Germinal center (tissue), 1 donor: ENCODE data around the gene ATXN1.
"Not testable (repeated sequence)": the region's sequence is repeated elsewhere in the genome, so short reads cannot be mapped to it uniquely, and the experiment has no call there.

Experiments
- DNase-seq: peaks from one replicate; pipeline ENCODE4 v3.0.0; 2012; ENCODE audit warnings: mixed read lengths, low spot score

Gene ATXN1

GRCh38 chr6:16409531-16410441 is 351.5 kb downstream of the ATXN1 start:
- DNase-seq = peak; percentile 66

DNA sequence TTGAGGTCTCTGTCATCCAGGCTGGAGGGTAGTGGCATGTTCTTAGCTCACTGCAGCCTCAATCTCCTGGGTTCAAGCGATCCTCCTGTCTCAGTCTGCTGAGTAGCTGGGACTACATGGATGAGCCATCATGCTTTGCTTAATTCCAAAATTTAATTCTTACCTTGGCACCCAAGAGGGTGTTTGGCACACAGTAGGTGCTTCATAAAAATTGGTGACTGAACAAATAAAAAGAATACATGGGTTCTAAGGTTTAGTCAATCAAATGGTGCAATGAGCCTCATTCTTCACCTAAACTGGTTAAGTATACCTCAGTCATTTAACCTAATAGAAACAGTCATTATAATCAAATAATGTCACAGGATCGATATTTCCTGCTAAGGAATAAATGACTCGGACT is 352.5 kb downstream of the ATXN1 start:
- no peak for DNase-seq

DNA sequence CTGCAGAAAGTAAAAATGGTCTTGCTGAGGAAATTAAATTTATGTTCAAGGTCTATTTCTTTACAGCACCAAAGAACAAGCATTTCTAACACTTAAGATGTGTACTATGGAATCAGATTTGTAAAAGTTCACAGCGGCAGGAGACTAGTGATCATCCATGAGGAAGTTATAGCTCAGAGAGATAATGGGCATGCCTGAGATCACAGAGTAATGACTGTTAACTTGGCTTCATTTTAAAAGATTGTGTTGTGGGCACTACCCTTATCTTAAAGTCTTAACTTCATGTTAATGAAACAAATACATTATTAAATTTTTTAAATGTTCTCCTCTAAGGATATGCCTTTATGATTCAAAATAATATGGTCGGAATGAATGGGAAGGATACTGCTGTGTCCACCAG is 354.3 kb downstream of the ATXN1 start:
- no peak for DNase-seq

- not testable (repeated sequence) for DNase-seq
These were observed 354.7 kb downstream of the ATXN1 start for GRCh38 chr6:16406538-16406937.

DNA sequence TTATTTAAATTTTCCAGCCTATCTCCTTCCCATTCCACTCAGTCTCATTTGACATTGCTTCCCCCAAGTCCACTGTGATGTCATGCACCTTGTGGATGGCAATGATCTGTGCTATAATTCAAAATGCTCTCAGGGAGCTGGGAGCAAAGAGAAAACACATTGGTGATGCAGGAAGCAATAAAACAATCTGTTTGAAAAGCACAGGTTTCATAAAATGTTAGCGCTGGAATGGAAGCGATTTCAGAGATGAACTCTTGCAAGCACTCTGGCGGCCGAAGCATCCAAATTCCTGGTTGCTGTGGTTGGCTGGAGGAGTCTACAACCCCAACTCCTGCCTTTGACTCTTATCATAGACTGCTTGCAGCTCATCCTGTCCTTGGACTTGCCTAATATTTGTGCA is 355.9 kb downstream of the ATXN1 start:
- no peak for DNase-seq

DNA sequence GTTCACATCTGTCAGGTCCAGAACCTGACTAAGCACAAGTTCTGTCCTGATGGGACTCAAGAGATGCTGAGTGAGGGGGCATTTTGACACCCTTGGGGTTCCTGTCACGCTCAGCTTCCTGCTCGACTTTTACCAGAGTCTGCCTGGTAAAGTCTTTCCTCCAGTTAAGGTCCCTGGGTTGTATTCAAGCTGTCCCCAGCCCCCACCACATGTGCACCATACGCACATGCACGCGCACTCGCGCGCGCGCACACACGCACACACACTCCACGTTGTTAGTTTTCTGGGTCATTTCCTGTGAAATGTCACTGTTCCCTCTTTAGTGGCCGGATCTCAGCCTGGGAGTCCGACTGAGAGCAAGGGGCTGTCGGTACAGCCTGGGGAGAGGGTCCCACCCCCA is 356.8 kb downstream of the ATXN1 start:
- no peak for DNase-seq

DNA sequence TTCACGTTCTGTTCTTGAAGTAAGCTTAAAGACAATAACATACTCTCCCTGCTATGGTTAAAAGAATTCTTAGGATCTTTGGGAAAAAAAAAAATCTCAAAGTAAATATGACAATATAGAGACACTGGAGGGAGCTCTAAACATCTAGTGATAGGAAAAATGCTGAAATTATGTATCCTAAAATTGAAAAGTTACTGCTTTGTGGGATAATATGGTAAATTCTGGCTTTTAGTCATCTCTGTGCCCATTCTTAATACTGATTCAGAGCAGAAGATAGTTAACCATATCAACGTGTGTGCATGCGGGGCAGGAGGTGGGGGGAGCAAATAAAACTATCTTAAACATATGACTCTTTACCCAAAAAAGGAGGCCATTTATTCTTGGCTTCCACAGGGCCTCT is 357.4 kb downstream of the ATXN1 start:
- DNase-seq = no peak

GRCh38 chr6:16402581-16402900 is 358.7 kb downstream of the ATXN1 start:
- no peak for DNase-seq

DNA sequence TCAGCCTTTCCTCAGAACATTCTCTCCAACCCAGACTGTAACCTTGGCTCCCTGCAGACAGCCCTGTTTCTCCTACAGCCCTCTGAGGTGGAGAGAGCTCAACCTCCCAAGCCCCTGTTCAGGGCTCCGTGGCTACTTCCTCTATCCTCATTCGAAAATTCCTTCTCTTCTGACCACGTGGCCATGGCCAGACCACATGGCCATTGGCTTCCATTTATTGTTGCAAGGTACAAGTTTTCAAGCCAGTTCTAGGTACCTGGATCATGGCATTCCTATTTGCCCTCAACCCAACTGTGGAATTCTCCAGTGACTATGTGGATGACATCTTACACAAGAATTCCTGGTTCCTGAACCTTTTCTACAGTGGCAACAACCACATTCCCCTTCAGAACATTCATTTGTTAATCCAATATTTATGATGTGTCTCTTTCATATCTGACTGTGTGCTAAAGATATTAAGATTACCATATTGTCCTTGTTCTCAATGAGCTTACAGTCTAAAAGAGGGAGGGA is 361.0 kb downstream of the ATXN1 start:
- no peak for DNase-seq

- DNase-seq = no peak
These were observed 361.6 kb downstream of the ATXN1 start for GRCh38 chr6:16399695-16400094.

GRCh38 chr6:16399158-16399557 is 362.1 kb downstream of the ATXN1 start:
- no peak for DNase-seq

- DNase-seq = no peak
These were observed 362.7 kb downstream of the ATXN1 start for GRCh38 chr6:16398587-16398986.

- no peak for DNase-seq
These were observed 363.6 kb downstream of the ATXN1 start for GRCh38 chr6:16397623-16398022.

DNA sequence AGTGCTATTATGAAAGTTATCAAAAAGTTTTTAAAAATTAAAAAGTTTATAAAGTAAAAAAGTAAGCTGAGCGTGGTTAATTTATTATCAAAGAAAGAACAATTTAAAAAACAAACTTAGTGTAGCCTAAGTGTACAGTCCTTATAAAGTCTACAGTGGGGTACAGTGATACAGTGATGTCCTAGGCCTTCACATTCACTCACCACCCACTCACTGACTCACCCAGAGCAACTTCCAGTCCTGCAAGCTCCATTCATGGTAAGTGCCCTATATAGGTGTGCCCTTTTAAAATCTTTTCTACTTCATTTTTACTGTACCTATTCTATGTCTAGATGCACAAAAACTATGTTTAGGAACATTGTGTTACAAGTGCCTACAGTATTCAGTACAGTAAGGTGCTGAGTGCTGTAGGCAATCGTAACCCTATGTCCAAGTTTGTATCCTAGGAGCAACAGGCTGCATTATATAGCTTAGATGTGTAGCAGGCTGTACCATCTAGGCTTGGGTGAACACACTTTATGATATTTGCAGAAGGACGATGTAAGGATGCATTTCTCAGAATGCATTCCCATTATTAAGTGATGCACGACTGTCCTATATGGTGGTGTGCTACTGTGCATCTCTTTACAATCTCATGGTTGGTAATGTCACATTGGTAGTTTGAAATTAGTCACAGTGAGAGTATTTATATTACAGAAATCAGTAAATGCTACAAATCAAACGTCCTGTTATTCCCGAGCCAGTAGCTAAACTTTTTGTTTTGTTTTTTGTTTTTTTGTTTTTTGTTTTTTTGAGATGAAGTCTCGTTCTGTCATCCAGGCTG is 364.6 kb downstream of the ATXN1 start:
- DNase-seq = no peak

DNA sequence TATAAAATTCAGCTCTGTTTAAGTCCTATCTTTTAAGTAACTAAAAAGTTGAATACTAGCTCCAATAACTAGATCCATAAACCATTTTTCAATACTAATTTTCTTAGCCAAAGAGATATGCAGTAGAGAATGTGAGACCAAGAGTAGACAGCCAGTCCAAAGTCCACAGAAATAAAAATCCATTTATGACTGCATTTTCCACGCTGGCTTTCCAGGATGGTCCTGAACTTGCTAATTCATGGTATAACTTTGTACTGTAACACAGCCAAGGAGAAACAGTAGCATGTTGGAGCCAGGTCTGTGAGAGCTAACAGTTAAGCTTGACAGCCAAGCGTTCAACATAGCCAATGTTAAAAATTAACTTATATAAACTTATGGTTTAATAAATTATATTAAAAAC is 366.6 kb downstream of the ATXN1 start:
- no peak for DNase-seq

DNA sequence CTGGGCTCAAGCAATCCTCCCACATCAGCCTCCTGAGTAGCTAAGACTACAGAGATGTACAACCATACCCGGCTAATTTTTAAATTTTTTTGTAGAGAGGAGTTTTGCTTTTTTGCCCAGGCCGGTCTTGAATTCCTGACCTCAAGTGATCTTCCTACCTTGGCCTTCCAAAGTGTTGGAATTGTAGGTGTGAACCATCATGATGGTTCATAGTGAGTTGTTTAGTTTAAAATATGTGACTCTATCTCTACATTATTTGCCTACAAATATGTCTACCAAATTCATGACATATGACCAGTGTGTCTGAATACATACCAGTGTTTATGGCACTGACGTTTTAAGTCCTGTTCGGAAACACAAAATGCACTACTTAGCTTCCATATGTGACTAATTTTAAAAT is 367.9 kb downstream of the ATXN1 start:
- DNase-seq = no peak

GRCh38 chr6:16392010-16392409 is 369.2 kb downstream of the ATXN1 start:
- no peak for DNase-seq

DNA sequence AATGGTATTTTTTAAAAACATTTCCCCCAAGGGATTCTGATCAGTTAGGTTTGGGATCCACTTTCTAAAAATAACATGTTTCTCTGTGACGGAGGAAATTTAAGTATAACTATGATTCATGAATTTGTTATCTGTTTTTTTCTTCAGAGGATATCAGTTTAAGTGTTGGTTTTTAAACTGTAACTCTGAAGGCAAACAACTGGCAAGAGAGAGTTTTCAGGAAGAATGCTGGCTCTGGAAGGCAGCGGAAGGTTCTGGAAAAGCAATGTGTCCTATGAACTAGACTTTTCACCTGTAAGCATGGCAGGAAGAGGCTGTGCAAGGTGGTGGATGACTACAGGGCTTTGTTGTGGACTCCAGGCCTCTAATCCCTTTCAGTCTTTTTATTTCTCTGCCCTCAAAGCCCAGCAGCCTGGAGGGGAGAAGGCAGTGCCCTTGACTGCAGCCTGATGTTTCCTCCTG is 369.8 kb downstream of the ATXN1 start:
- no peak for DNase-seq

GRCh38 chr6:16390909-16391450 is 370.3 kb downstream of the ATXN1 start:
- not testable (repeated sequence) for DNase-seq

DNA sequence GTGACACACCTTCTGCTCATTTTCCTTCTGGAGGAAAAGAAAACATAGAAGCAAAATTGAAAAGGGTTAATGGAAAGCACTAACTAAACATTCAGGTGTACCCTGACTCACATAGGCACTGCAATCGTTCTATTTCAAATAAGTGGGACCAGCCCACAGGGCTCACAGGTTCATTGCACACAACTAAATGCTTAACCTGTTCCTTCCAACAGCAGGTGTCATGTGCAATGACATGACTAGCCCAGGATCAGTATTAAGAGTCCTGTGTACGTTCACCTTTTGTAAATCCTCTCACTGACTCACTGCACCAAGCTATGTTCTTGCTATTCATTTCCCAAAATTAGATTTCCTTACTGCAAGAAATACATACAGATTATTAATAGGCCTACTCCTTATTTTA is 371.6 kb downstream of the ATXN1 start:
- DNase-seq = no peak

GRCh38 chr6:16388488-16388887 is 372.8 kb downstream of the ATXN1 start:
- no peak for DNase-seq

GRCh38 chr6:16386057-16386456 is 375.2 kb downstream of the ATXN1 start:
- DNase-seq = no peak
